NCI-H2107 (cell line): Measurements from ENCODE around the gene CPM.

ENCODE experiments used
- DNase-seq: peaks from one replicate; lab custom pipeline; 2025; lab: John Stamatoyannopoulos, UW

The CPM gene

DNA sequence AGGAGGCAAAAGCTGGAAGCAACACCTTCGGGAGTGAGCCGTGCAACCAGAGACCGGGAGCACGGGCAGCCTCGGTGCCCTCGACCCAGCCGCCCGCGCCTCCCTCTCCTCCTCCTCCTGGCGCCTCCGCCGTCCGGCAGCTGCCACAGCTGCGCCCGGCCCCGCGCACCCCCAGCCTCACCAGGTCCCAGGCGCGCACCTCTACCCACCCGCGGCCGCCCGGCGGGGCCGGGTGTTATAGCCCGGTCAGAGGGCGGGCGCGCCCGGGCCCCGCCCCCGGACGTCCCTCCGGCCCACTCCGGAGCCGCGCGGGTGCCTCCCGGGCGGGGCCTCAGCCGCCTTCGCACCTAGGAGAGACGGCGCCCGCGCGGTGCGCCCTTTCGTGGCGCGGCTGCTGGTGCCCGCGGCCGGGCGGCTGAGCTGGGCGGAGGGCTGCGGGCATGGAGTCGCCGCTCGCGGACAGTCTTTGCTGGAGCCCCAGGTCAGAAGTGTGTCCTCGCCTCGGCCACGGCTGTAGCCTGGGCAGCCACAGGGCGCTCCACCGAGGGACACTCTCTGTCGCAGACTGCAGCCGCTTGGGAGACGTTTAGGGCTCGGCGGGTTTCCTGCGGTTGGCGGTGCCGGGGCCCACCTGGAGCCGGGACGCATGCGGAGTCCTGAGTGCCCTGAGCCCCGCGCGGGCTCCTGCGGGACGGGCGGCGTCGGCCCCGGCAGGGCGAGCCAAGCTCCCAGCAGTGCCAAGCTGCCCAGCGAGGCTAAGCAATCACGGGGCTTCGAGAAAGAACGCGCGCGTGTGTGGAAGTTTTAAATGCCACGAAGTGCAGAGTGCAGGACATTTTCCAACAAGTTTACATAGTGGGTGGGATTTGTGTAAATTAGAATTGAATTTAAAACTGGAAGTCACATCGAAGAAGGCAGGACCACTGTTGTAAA lies at the start of gene CPM:
CPM (minus strand) TSS at position 211 of the 933 bp plus-strand sequence. CDS start 334 bp downstream, outside the sequence.
- DNase-seq = no peak

DNA sequence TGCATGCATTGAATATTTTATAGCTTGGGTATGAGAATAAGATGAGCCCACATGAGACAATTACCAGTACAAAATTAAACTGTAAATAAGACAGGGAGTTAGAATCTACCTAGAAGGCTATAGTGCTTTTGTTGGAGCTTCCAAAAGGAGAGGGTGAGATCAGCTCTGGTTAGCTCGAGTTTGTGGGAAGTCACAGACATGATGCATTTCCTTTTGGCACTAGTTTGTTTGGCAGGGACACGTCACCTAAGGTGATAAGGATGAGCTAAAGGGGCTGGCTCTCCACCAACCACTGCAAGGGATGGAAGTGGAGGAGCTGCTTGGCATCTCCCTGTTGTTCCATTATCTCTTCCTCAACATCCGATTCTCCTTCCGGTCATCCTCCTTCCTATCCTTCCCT lies 48.5 kb upstream of the CPM start:
- no peak for DNase-seq

GRCh38 chr12:68980476-68981212 lies 47.7 kb upstream of the CPM start:
- DNase-seq = no peak

GRCh38 chr12:68978678-68979077 lies 45.7 kb upstream of the CPM start:
- no peak for DNase-seq

- no peak for DNase-seq
Observed at GRCh38 chr12:68977909-68978610, 45.1 kb upstream of the CPM start.

DNA sequence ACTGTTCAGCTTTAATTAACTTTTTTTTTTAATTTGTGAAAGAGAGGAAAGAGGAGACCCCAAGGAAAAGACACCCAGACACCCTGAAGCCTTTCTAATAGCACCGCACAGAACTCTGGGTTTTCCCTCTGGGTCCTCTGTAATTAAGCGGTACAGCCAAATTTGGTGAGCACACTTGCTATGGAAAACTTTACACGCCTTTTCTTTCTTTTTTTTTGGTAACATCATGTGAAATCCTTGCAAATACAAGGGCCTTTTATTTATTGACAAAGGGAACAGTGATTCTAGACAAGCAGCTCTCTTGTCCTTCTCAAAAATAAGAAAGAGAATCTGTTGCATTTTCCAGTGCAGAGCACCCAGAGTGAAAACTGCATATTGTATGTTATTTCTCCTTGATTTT lies 44.4 kb upstream of the CPM start:
- DNase-seq = no peak

DNA sequence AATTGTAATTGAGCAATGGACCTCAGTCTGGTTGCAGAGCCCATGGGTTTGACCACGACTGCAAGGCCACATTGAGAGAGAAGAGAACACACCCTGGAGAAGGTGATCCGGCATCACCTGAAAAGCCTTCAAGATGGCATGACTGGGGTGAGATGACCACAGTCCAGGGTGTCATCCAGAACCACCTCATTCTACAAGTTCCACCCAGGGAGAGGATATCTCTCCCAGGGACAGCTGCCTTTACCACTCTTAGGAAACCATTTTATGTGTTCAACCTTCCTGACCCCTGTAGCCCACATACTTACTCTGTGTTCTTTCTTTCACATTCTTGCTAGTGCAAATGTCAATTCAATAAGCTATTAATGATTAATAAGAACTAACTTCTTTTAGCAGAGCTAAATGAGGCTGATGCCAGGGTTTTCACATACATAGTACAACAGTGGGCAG lies 43.4 kb upstream of the CPM start:
- no peak for DNase-seq

GRCh38 chr12:68975811-68976210 lies 42.8 kb upstream of the CPM start:
- DNase-seq = no peak

DNA sequence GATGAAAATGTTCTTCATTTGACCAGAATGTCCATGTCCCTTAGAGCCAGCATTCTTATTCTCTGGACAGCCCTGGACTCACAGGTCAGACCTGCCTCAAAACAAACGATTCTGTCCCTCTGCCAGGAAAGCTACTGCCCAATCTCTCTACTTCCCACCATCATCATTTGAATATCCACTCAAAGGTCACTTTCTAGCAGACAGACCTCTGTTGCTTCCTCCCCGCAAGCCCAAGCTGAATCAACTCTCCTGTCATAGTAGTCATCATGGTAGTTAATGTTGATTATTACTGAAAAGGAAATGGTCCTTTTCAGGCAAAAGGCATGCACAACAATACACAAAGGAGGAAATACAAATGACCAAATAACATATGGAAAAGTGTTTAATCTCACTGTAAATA lies 39.6 kb upstream of the CPM start:
- DNase-seq = no peak

GRCh38 chr12:68971404-68971803 lies 38.4 kb upstream of the CPM start:
- DNase-seq = no peak

DNA sequence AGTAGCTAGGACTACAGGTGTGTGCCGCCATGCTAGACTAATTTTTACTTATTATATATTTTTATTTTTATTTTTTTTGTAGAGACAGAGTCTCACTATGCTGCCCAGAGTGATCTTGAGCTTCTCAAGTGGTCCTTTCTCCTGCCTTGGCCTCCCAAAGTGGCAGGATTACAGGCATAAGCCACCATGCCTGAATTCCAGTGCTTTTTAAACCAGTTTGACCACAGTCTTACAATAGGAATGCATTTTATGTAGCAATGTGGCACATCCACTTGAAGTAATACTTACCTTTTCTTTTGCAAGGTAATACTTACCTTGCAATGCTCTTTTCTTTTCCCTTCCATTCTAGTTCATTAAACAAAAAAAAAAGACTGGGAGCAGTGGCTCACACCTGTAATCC lies 38.0 kb upstream of the CPM start:
- DNase-seq = no peak

GRCh38 chr12:68970306-68970705 lies 37.3 kb upstream of the CPM start:
- no peak for DNase-seq

- DNase-seq = no peak
Observed at GRCh38 chr12:68967046-68967445, 34.1 kb upstream of the CPM start.

DNA sequence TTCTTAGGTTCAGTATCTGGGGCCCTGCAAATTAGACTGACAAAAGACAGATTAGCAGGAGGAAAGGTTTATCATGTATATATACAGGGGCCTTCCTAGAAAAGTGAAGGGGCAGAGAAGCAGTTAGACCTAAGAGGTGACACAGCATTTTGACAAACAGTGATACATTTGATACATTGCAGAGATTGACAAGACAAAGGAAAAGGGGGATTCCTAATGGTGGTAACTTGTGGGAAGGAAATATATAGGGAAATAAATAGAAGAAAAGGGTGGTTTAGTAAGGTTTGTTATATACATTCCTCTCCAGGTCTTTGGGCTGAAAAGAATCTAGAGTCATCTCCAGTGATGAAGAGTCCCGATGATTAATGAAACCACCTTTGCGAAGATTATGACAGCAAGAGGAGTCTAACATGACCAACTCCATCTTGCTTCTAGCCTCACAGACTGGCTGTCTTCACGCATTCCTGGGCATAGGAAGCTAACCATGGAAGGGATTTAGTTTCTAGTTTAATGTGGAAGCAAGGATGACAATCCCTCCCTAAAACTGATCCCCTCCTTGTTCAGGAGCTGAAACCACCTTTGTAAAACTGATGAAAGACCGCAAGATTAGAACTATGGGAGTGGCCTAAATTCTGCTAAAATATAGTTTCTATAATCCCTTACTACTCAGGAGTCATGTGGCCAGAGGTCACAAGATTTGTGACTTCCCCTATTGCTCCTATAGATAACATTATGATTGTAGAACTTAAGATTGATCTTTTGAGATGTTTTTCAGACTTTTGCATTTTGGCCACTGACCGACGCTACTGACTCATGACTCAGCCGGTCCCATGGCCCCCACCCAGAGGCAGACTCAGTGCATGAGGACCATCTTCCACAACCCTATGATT lies 31.1 kb upstream of the CPM start:
- no peak for DNase-seq

DNA sequence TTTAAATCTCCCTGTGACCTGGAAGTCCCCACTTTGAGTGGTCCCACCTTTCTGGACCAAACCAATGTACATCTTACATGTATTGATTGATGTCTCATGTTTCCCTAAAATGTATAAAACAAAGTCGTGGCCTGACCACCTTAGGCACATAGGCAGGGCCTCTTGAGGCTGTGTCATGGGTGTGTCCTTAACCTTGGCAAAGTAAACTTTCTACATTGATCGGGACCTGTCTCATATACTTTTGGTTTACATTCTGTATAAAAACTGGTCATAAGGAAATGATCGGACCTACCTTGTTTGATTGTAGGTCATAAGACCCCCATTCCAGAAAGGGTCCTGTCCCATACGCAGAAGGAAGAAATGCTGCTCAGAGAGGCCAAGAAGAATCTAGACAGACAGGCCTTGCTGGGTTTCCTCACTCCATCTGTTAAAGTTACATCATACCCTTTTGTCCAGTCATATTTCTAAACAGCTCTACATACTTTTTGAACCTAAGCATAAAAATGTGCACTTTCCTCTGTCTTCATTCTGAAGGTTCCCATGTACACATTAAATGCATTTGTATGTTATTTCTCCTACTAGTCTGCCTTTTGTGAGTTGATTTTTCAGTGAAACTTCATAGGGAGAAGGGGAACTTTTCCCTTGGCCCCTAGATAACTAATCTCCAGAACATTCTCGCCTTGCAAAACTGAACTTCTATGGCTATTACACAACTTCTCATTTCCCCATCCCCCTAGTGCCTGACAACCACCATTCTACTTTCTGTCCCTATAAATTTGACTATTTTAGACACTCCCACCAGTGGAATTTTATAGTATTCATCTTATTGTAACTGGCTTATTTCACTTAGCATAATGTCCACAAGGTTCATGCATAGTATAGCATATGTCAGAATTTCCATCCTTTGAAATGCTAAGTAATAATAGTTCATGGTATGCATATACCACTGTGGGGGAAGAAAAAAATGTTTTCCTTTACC lies 30.2 kb upstream of the CPM start:
- DNase-seq = no peak

- DNase-seq = no peak
Observed at GRCh38 chr12:68959891-68960464, 27.0 kb upstream of the CPM start.

DNA sequence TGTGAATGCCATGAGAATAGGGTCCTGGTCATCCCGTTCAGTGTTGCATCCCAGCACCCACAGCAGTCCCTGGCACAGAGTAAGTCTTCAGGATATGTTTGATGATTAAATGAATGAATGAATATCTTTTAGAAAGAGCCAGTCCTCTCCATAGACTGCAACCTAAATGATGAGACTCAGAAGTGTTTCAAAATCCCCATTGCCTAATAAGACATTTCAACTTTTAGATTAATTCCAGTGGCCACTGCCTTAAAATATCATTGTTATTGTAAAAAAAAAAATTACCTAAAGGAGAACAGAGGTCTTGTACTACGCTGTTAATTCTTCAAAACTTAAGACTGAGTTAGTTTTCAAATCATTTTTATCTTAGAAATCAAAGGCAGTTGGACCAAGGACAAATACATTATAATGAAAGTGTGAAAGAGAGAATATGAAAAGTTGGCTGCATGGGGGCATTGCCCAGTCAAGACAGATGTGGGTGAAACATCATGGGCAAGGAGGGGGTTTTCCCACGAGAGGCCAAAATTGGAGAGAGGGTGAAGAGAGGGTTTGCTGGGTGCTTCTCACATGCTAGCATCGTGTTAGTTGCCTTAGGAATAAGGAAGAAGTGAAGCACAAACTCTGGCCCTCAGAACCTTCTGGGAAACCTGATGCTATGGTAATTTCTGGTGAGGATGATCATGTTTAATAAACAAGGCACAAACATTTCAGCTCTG lies 26.3 kb upstream of the CPM start:
- no peak for DNase-seq

DNA sequence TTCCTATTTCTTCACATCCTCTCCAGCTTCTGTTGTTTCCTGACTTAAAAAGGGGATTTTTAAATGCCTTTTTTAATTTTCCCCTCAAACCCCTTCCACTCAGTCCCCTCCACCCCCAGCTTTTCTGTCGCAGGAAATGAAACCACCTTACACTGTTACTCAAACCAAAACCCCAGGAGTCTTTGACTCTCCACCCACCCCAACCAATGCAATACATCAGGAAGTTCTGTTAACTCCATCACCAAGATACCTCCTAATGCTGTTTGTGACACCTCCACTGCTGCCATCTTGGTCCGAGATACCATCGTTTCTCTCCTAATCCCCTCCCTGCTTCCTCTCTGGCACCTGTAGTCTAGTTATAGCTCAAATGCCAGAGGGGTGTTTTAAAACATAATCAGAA lies 25.4 kb upstream of the CPM start:
- DNase-seq = no peak

GRCh38 chr12:68957273-68957672 lies 24.3 kb upstream of the CPM start:
- DNase-seq = no peak
